22Rv1 (cell line): ENCODE measurements around the gene TMEM87A.

ENCODE experiments used
- H3K27ac ChIP-seq: fragments of 450-650 bp; 2 replicates; pipeline ENCODE4 v1.5.1; 2017
- CTCF ChIP-seq: fragments of 450-650 bp; IDR thresholded peaks from 2 replicates; pipeline ENCODE4 v1.5.1; 2017; ENCODE audit warnings: mild to moderate bottlenecking
- ZFX ChIP-seq: fragments of 450-650 bp; IDR thresholded peaks from 2 replicates; pipeline ENCODE4 v1.6.1; 2017; ENCODE audit warnings: antibody characterized with exemption, borderline replicate concordance

The TMEM87A gene

GRCh38 chr15:42193383-42193782 is 79.8 kb downstream of the TMEM87A start:
- H3K27ac ChIP-seq: no peak overlapping the region
- TF ChIP-seq ZFX (no peak), CTCF (no peak)

GRCh38 chr15:42191610-42192346 is 81.5 kb downstream of the TMEM87A start:
- H3K27ac ChIP-seq: no peak overlapping the region
- TF ChIP-seq CTCF (no peak), ZFX (no peak)

- TF ChIP-seq CTCF (no peak), ZFX (no peak)
These were observed 82.9 kb downstream of the TMEM87A start for GRCh38 chr15:42190370-42190769.

GRCh38 chr15:42185801-42186200 is 87.4 kb downstream of the TMEM87A start:
- H3K27ac ChIP-seq: no peak overlapping the region
- TF ChIP-seq CTCF (no peak), ZFX (no peak)

More at GRCh38 chr15:42190370-42190769, 82.9 kb downstream of the TMEM87A start:
- H3K27ac ChIP-seq: no peak overlapping the region

- TF ChIP-seq ZFX (no peak), CTCF (no peak)
- H3K27ac ChIP-seq: no peak overlapping the region
These were observed 88.5 kb downstream of the TMEM87A start for GRCh38 chr15:42184736-42185135.

GRCh38 chr15:42184296-42184695 is 88.9 kb downstream of the TMEM87A start:
- no peak overlapping the region for H3K27ac ChIP-seq
- no peak for TF ChIP-seq ZFX
- no peak for TF ChIP-seq CTCF

GRCh38 chr15:42182961-42183360 is 90.3 kb downstream of the TMEM87A start:
- TF ChIP-seq CTCF (no peak), ZFX (no peak)
- H3K27ac ChIP-seq: no peak overlapping the region
